H54 (cell line): ENCODE results near the gene FBXO34.
"Not testable (repeated sequence)": the region's sequence is repeated elsewhere in the genome, so short reads cannot be mapped to it uniquely, and the experiment has no call there.

Source experiments
- DNase-seq: peaks from one replicate; pipeline ENCODE4 v3.0.0; 2011; ENCODE audit warnings: low spot score, mixed read lengths; ENCODE audit not compliant: insufficient read length
- FAIRE-seq: peaks from 3 replicates; lab custom pipeline; 2011; peaks lifted over from hg19 to GRCh38; lab: Jason Lieb, UNC
- POLR2A ChIP-seq: IDR thresholded peaks from 2 replicates; pipeline ENCODE4 v1.6.1; 2011; ENCODE audit warnings: low read depth, mild to moderate bottlenecking, low read length

The FBXO34 gene

GRCh38 chr14:55381561-55381960, 110.3 kb downstream of the FBXO34 start:
- no peak for TF ChIP-seq POLR2A
- no peak for FAIRE-seq
- DNase-seq = no peak

- no peak for TF ChIP-seq POLR2A
- no peak for FAIRE-seq
- DNase-seq = no peak
Observed at GRCh38 chr14:55382483-55382882, 111.3 kb downstream of the FBXO34 start.

DNA sequence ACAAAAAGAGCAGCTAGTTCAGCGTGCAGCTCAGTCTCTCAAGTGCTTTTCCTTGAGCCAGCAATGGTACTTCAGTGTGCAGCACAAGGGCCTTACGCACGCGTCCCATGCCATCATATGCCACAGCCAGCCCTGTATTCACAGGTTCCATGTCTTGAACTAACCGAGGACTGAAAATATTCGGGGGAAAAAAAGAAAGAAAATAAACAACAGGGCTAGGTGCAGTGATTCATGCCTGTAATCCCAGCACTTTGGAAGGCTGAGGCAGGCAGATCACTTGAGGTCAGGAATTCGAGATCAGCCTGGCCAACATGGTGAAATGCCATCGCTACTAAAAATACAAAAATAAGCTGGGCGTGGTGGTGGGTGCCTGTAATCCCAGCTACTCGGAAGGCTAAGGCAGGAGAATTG, 111.8 kb downstream of the FBXO34 start:
- not testable (repeated sequence) for FAIRE-seq

GRCh38 chr14:55383541-55384140, 112.4 kb downstream of the FBXO34 start:
- DNase-seq (no peak), FAIRE-seq (no peak)

More for the DNA sequence above, 111.8 kb downstream of the FBXO34 start:
- DNase-seq = not testable (repeated sequence)

GRCh38 chr14:55384536-55384935, 113.3 kb downstream of the FBXO34 start:
- DNase-seq (no peak), FAIRE-seq (no peak)
- no peak for TF ChIP-seq POLR2A

More at GRCh38 chr14:55383541-55384140, 112.4 kb downstream of the FBXO34 start:
- TF ChIP-seq POLR2A = no peak

- no peak for TF ChIP-seq POLR2A
- DNase-seq (no peak), FAIRE-seq (no peak)
Observed at GRCh38 chr14:55386037-55386808, 115.0 kb downstream of the FBXO34 start.

DNA sequence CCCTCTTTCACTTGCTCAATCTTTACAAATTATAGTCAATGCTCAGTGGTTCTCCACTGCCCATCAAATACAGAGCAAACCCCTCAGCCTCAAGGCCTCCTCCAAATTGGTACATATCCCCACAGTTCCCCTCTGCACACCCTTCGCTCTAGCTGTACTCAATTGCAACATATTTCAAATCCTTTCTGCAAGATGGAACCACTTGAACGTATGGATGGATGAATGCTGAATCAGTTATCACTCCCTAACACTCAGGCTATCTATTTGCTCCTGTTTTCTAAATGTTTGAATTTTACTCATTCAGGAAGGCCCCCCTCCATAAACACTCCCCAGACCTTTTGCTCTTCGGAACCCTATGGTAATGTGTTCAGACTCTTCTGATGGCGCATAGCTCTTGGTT, 115.9 kb downstream of the FBXO34 start:
- FAIRE-seq (no peak), DNase-seq (no peak)
- TF ChIP-seq POLR2A = no peak

- no peak for TF ChIP-seq POLR2A
- FAIRE-seq (peak; percentile 58), DNase-seq (no peak)
Observed at GRCh38 chr14:55388160-55388559, 116.9 kb downstream of the FBXO34 start.

DNA sequence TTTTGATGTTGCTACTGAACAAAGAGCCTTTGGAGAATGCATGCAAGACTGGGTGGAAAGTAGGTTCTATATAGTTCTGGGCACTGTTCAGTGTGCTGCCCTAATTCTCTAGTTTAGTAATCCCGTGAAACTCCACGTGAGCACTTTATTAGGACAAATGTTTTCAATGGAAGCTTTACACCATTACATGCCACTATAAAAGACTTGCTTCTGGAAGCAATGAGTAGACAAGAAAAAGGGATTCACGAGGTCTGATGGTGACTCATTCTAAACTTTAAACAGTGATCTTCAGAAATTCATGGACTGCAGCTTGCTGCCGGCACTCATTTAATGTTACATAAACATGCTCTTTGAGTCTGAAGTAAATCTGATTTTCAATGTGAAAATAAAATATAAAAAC, 118.1 kb downstream of the FBXO34 start:
- FAIRE-seq = peak; percentile 53
- no peak for TF ChIP-seq POLR2A
- no peak for DNase-seq

- DNase-seq (peak; percentile 26), FAIRE-seq (peak; percentile 98)
- no peak for TF ChIP-seq POLR2A
Observed at GRCh38 chr14:55398679-55399078, 127.5 kb downstream of the FBXO34 start.

- DNase-seq (no peak), FAIRE-seq (no peak)
- no peak for TF ChIP-seq POLR2A
Observed at GRCh38 chr14:55399183-55399582, 128.0 kb downstream of the FBXO34 start.

DNA sequence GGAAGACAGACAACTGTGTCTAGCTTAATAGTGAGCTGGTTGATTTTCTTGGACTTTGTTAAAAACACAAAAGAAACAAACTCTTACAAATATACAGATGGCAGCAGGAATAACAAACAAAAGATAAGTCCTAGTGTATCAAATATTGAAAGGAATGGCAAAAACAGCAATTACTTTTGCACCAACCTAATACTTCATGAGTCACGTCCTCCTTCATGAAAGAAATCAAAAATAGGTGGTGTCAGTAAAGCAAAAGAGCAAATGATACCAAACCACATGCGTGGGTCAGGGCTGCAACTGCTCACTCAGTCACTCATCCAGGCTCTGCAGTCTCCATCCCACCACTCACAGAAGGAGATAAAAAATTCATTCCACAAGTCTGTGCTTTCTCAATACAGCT, 128.6 kb downstream of the FBXO34 start:
- no peak for FAIRE-seq
- TF ChIP-seq POLR2A = no peak
- no peak for DNase-seq

DNA sequence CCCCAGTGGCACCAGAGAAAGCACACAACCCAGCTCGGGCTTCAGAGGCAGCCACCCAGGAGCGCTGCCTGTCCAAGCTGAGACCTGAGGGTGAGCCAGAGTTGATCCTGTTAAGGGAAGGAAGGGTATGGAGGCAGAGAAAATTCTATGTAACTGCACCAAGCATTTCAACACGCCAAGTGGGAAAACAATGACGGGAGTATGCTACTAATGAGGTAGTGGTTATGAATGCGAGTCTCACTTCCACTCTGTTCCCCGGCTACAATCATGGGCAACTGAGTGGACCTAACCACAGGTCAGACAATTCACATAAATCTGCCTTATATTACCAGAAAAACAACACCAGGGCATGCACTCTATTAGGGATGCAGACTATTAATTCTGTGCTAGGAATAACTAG, 130.5 kb downstream of the FBXO34 start:
- FAIRE-seq (no peak), DNase-seq (no peak)
- no peak for TF ChIP-seq POLR2A
